Epithelial cell of proximal tubule (primary cell): ENCODE results near the gene ARL8B. TPM values are rescaled to one million over a fixed set of nuclear protein-coding genes. Genes with fewer than 3 reads are reported as not detected.

ENCODE experiments used
- DNase-seq: peaks from one replicate; pipeline ENCODE4 v3.0.0-alpha.2; 2011; ENCODE audit warnings: low read depth
- H3K4me3 ChIP-seq: 2 replicates; pipeline ENCODE4 v1.5.1; 2011; ENCODE audit warnings: low read depth, mild to moderate bottlenecking, low read length
- total RNA-seq: library from RNA; depleted of rRNA; stranded (reverse); fragments of >200 nt; gene quantifications from 2 replicates; pipeline ENCODE4 v1.2.3, GENCODE V29; 2015
- TF ChIP-seq, protein P1 (sequence below): conservative IDR thresholded peaks from 2 replicates; pipeline ENCODE4 v1.5.1; 2012; ENCODE audit warnings: low read depth, mild to moderate bottlenecking, low read length

The ARL8B gene
- total RNA-seq, 1 donor from 2014 or later, result 31.1 TPM

GRCh38 chr3:5160321-5160720 lies 38.2 kb downstream of the ARL8B start:
- TF ChIP-seq, protein P1, sequence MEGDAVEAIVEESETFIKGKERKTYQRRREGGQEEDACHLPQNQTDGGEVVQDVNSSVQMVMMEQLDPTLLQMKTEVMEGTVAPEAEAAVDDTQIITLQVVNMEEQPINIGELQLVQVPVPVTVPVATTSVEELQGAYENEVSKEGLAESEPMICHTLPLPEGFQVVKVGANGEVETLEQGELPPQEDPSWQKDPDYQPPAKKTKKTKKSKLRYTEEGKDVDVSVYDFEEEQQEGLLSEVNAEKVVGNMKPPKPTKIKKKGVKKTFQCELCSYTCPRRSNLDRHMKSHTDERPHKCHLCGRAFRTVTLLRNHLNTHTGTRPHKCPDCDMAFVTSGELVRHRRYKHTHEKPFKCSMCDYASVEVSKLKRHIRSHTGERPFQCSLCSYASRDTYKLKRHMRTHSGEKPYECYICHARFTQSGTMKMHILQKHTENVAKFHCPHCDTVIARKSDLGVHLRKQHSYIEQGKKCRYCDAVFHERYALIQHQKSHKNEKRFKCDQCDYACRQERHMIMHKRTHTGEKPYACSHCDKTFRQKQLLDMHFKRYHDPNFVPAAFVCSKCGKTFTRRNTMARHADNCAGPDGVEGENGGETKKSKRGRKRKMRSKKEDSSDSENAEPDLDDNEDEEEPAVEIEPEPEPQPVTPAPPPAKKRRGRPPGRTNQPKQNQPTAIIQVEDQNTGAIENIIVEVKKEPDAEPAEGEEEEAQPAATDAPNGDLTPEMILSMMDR, result no peak
- no peak for DNase-seq
- H3K4me3 ChIP-seq, result no peak overlapping the region

GRCh38 chr3:5160940-5161858 lies 39.1 kb downstream of the ARL8B start:
- no peak for DNase-seq
- TF ChIP-seq, protein P1, result no peak
- no peak overlapping the region for H3K4me3 ChIP-seq

DNA sequence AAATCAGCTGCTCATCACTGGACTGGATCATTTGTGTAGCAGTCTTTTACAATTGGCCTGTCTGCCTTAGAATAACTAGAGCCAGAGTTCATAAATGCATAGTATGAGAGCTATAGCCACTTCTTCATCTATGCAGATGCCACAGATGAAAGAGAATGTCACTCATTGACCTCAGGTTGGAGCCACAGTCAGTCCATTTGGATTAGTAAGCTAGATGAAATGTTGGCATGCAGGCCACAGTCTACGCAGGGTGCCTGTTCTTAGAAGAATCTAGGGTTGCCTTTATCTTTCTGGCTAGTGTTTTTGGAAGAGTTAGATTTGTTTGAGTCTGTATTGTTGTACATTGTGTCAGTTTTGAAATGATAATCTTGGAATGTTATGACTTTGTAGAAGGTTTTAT lies 40.0 kb downstream of the ARL8B start:
- DNase-seq, result no peak
- H3K4me3 ChIP-seq, result no peak overlapping the region
- TF ChIP-seq, protein P1, result no peak

- no peak for DNase-seq
- TF ChIP-seq, protein P1, result no peak
- H3K4me3 ChIP-seq, result no peak overlapping the region
These were observed 43.6 kb downstream of the ARL8B start for GRCh38 chr3:5165698-5166097.

DNA sequence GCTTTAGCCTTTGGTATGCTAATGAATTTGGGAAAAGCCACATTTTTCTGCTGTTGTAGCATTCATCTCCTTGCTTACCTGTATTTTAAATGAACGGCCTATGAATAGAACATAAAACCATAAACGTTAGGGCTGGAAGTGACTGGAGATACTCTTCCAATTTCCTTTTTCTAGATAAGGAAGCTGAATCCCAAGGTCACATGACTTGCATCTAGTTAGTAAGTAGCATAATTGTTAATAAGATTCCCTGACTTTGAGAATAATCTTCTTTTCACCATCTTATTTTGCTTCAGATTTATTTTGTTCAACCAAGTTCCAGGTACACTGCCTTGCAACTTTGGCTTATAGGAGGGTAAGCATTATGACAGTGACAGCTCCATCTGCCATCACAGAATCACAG lies 44.8 kb downstream of the ARL8B start:
- no peak overlapping the region for H3K4me3 ChIP-seq
- TF ChIP-seq, protein P1, result no peak
- no peak for DNase-seq

DNA sequence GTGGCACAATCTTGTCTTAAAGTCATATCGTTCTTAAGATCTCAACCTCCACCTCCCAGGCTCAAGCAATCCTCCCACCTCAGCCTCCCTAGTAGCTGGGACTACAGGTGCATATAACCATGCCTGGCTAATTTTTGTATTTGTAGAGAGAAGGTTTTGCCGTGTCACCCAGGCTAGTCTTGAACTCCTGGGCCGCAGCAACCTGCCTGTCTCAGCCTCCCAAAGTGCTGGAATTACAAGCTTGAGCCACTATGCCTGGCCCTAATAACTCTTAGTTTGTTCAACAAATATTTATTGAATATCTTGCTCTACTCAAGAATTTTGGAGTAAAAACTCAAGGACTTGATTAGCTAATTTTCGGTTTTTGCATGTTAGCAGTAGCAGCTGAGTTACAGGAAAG lies 46.0 kb downstream of the ARL8B start:
- no peak overlapping the region for H3K4me3 ChIP-seq
- TF ChIP-seq, protein P1, result no peak
- no peak for DNase-seq

DNA sequence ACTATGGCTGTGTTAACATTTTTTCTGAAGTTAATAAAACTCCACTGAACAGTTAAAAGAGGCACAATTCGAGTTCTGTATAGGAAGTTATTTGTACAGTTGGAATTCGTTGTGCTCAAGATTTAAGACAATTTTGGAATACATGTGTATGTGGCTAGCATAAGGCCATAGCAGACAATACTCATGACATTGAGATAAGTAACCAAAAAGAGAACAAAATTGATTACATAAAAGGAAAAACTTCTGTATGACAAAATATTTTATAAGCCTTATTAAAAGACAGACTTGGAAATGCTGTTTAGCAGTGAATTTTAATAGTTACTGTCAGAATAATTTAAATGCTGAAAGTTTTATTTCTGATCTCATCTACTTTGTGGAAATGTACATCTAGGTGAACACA lies 47.7 kb downstream of the ARL8B start:
- H3K4me3 ChIP-seq, result no peak overlapping the region
- no peak for DNase-seq
- TF ChIP-seq, protein P1, result no peak
